HCT116 (cell line): ENCODE measurements around the gene CRTC3. TPM values are rescaled to one million over a fixed set of nuclear protein-coding genes. Genes with fewer than 3 reads are reported as not detected.
A peak's percentile ranks its signal among the peaks of the same experiment; 100 is the strongest.

ENCODE experiments used
- ATAC-seq: fragments of 200-7000 bp; cut with Tn5 transposase; 2 replicates; pipeline ENCODE4 v1.9.1; 2020; ENCODE audit warnings: mild to moderate bottlenecking, moderate library complexity
- BruUV-seq: library from RNA; stranded (reverse); fragments of 400-500 nt; replicated peaks from 2 replicates; lab custom pipeline; 2021; lab: Mats Ljungman, UMichigan
- CTCF ChIA-PET: fragments of 300-600 bp; sonication (Branson Sonifier 250); formaldehyde crosslinking; loops from one replicate; lab custom pipeline; 2021; ENCODE audit warnings: antibody characterized with exemption; lab: Charles Lee
- POLR2A ChIA-PET: fragments of 300-600, 350-600 bp; sonication (Branson Sonifier 250); formaldehyde crosslinking; loops from one replicate; lab custom pipeline; 2021; ENCODE audit warnings: antibody characterized with exemption; lab: Charles Lee
- RAD21 ChIA-PET, 2 experiments: fragments of 300-600 bp; sonication (Branson Sonifier 250); formaldehyde crosslinking; loops; one replicate each; lab custom pipeline; 2023; ENCODE audit warnings: low total read pairs in 2 of 2; ENCODE audit not compliant: uncharacterized antibody in 2 of 2, unreplicated experiment in 2 of 2, low non-redundant PET in 1 of 2; lab: Charles Lee
- DNase-seq: peaks from one replicate; pipeline ENCODE4 v3.0.0-alpha.2; 2010; ENCODE audit warnings: low read depth, low spot score
- H2AFZ ChIP-seq: fragments of 200-600 bp; shearing (Covaris generic), sonication (generic); 2 replicates; pipeline ENCODE4 v1.6.1; 2017; ENCODE audit warnings: low read depth, mixed run types, mixed read lengths, antibody characterized with exemption, low read length; ENCODE audit not compliant: poor library complexity, severe bottlenecking
- H3K27ac ChIP-seq: 2 replicates; pipeline ENCODE4 v1.5.1; 2012; ENCODE audit warnings: low read depth, low read length
- H3K27me3 ChIP-seq: fragments of 200-600 bp; sonication (generic); 2 replicates; pipeline ENCODE4 v1.6.1; 2016; ENCODE audit warnings: mixed run types, low read length, mixed read lengths; ENCODE audit not compliant: insufficient read depth
- H3K36me3 ChIP-seq, 2 experiments: fragments of 200-500 bp in 1 of 2; fragments of 200-600 bp in 1 of 2; sonication (Bioruptor generic) in 1 of 2; sonication (generic) in 1 of 2; 2 replicates each; pipeline versions ENCODE4 v1.5.1 to v1.6.1; 2014 to 2016; ENCODE audit warnings: low read length in 2 of 2, inconsistent platforms in 1 of 2, mixed read lengths in 1 of 2, mixed run types in 1 of 2; ENCODE audit not compliant: insufficient read depth in 2 of 2, control insufficient read depth in 1 of 2
- H3K4me1 ChIP-seq, 2 experiments: fragments of 200-600 bp in 1 of 2; sonication (generic) in 1 of 2; 2 replicates each; pipeline versions ENCODE4 v1.5.1 to v1.6.1; 2012 to 2017; ENCODE audit warnings: low read length in 2 of 2, inconsistent platforms in 1 of 2, mild to moderate bottlenecking in 1 of 2, mixed read lengths in 1 of 2, mixed run types in 1 of 2, moderate library complexity in 1 of 2; ENCODE audit not compliant: insufficient read depth in 2 of 2, control insufficient read depth in 1 of 2
- H3K4me2 ChIP-seq: fragments of 200-600 bp; sonication (generic); 2 replicates; pipeline ENCODE4 v1.6.1; 2017; ENCODE audit warnings: mixed run types, low read length, mixed read lengths
- H3K4me3 ChIP-seq, 2 experiments: fragments of 200-600 bp in 1 of 2; sonication (generic) in 1 of 2; replicated peaks in 1 of 2; 2 replicates each; pipeline ENCODE4 v1.5.1; 2011 to 2016; ENCODE audit warnings: low read length in 2 of 2, control low read depth in 1 of 2, low read depth in 1 of 2, mild to moderate bottlenecking in 1 of 2, mixed read lengths in 1 of 2, mixed run types in 1 of 2
- H3K79me2 ChIP-seq: fragments of 200-600 bp; sonication (generic); 2 replicates; pipeline ENCODE4 v1.6.1; 2017; ENCODE audit warnings: mild to moderate bottlenecking, mixed run types, low read length, moderate library complexity, mixed read lengths; ENCODE audit not compliant: insufficient read depth
- H3K9ac ChIP-seq: fragments of 200-600 bp; sonication (generic); 2 replicates; pipeline ENCODE4 v1.6.1; 2016; ENCODE audit warnings: low read length, mixed read lengths
- H3K9me2 ChIP-seq: fragments of 200-600 bp; sonication (generic), shearing (Covaris generic); 2 replicates; pipeline ENCODE4 v1.6.1; 2017; ENCODE audit warnings: mixed run types, mild to moderate bottlenecking, moderate library complexity; ENCODE audit not compliant: insufficient read depth
- H3K9me3 ChIP-seq, 2 experiments: fragments of 200-500 bp in 1 of 2; fragments of 200-600 bp in 1 of 2; sonication (Bioruptor generic) in 1 of 2; sonication (generic) in 1 of 2; 2 replicates each; pipeline ENCODE4 v1.6.1; 2014 to 2017; ENCODE audit warnings: low read length in 2 of 2, mixed read lengths in 2 of 2, inconsistent platforms in 1 of 2, low read depth in 1 of 2, mild to moderate bottlenecking in 1 of 2, mixed run types in 1 of 2, moderate library complexity in 1 of 2; ENCODE audit not compliant: control insufficient read depth in 1 of 2, insufficient read depth in 1 of 2
- H4K20me1 ChIP-seq: fragments of 200-600 bp; sonication (generic), shearing (Covaris generic); 2 replicates; pipeline ENCODE4 v1.6.1; 2017; ENCODE audit warnings: mixed run types, mild to moderate bottlenecking, moderate library complexity; ENCODE audit not compliant: insufficient read depth
- CTCF ChIP-seq, 3 experiments: fragments of 200-600 bp in 1 of 3; sonication (generic) in 1 of 3; IDR thresholded peaks in 2 of 3; conservative IDR thresholded peaks in 1 of 3; 2 replicates each; pipeline ENCODE4 v1.5.1; 2012 to 2017; ENCODE audit warnings: low read depth in 2 of 3, low read length in 2 of 3, antibody characterized with exemption in 1 of 3, borderline replicate concordance in 1 of 3, control low read depth in 1 of 3, mild to moderate bottlenecking in 1 of 3, mixed read lengths in 1 of 3, mixed run types in 1 of 3, moderate library complexity in 1 of 3; ENCODE audit not compliant: insufficient read depth in 1 of 3
- EGR1 ChIP-seq: IDR thresholded peaks from 2 replicates; pipeline ENCODE4 v1.6.1; 2012; ENCODE audit warnings: low read depth
- EZH2phosphoT487 ChIP-seq: fragments of 200-600 bp; IDR thresholded peaks from 2 replicates; pipeline ENCODE4 v1.6.1; 2018; ENCODE audit warnings: antibody characterized with exemption, borderline replicate concordance
- FOSL1 ChIP-seq: IDR thresholded peaks from 2 replicates; pipeline ENCODE4 v1.6.1; 2012; ENCODE audit warnings: low read depth
- MAX ChIP-seq: IDR thresholded peaks from 2 replicates; pipeline ENCODE4 v1.6.1; 2012
- POLR2AphosphoS5 ChIP-seq: IDR thresholded peaks from 2 replicates; pipeline ENCODE4 v1.6.1; 2011; ENCODE audit warnings: mild to moderate bottlenecking, low read depth, low read length, moderate library complexity
- RAD21 ChIP-seq: IDR thresholded peaks from 2 replicates; pipeline ENCODE4 v1.6.1; 2012; ENCODE audit warnings: low read depth, mild to moderate bottlenecking
- REST ChIP-seq: IDR thresholded peaks from 2 replicates; pipeline ENCODE4 v1.6.1; 2012; ENCODE audit warnings: low read depth
- SIN3A ChIP-seq: IDR thresholded peaks from 2 replicates; pipeline ENCODE4 v1.6.1; 2012; ENCODE audit warnings: low read depth
- SRF ChIP-seq: IDR thresholded peaks from 2 replicates; pipeline ENCODE4 v1.6.1; 2012; ENCODE audit warnings: low read depth
- intact Hi-C: fragments of 100-400 bp; cut with micrococcal nuclease; formaldehyde crosslinking; loops from 2 replicates; pipeline ENCODE4 v1.10.0; 2022
- total RNA-seq: library from RNA; stranded (reverse); gene quantifications from one replicate; pipeline ENCODE4 v1.2.1, GENCODE V29; 2021; ENCODE audit not compliant: unreplicated experiment

CRTC3 gene
- total RNA-seq, 1 experiment from 2014 or later: 20.7 TPM

GRCh38 chr15:90647326-90647725, 117.6 kb downstream of the CRTC3 start (continued):
- no peak for TF ChIP-seq FOSL1
- no peak for TF ChIP-seq REST
- no peak for TF ChIP-seq MAX
- no peak for TF ChIP-seq EGR1
- no peak for TF ChIP-seq EZH2phosphoT487
- no peak for TF ChIP-seq POLR2AphosphoS5

GRCh38 chr15:90648137-90649070, 118.7 kb downstream of the CRTC3 start:
- Histone ChIP-seq H3K4me3 (no peak overlapping the region), H3K79me2 (no peaks in the 10 kb centered on the region), H4K20me1 (no peaks in the 10 kb centered on the region), H3K9ac (no peak overlapping the region), H3K4me2 (peak overlapping the region; percentile 29), H3K4me1 (peaks cover 0 to 23% of the 10 kb centered on the region in 2 experiments; a peak in 3 of 4 replicates), H3K36me3 (no peaks in the 10 kb centered on the region), H3K27me3 (no peaks in the 10 kb centered on the region), H3K9me3 (no peaks in the 10 kb centered on the region), H3K9me2 (no peaks in the 10 kb centered on the region), H3K27ac (no peak overlapping the region), H2AFZ (peak overlapping the region; percentile 80)
- ChIA-PET RAD21 (interaction anchor here (0.7 to 1.1 kb wide), 3 partner anchors 238 to 329 kb away, joined by 4 to 8 read pairs (median 6); no protein-coding TSS in a partner anchor), CTCF (interaction anchor here (0.6 to 2.0 kb wide), 13 partner anchors 8 to 355 kb away, joined by 3 to 26 read pairs (median 7); partner anchors contain the start of genes HDDC3 and UNC45A), POLR2A (interaction anchor here (1.0 kb wide), 1 partner anchor 284 kb away, joined by 3 read pairs; the partner anchor contains the start of gene HDDC3)
- intact Hi-C loops: loop anchor here (1.0 to 5.0 kb wide), 3 partner anchors 44 to 238 kb away; no protein-coding TSS in a partner anchor
- TF ChIP-seq SRF (peak; percentile 74), RAD21 (peak; percentile 96), SIN3A (no peak), CTCF (IDR thresholded peaks at IDR 0.05 in 2 of 3, conservative IDR thresholded peaks at IDR 0.05 in 1 of 3; ENCODE audit: borderline replicate concordance in 1 of 3, insufficient read depth in 1 of 3, low read depth in 2 of 3, low read length in 2 of 3) (peak; percentile 82 to 91 (median 87))
- ATAC-seq: peak; percentile 81
- peak; percentile 48 for DNase-seq
- BruUV-seq: no TSS peak
